Central memory CD4-positive, alpha-beta T cell (primary cell): ENCODE measurements around the gene DCC.
"Not testable (repeated sequence)": the region's sequence is repeated elsewhere in the genome, so short reads cannot be mapped to it uniquely, and the experiment has no call there.

Source experiments
- DNase-seq: peaks from one replicate; pipeline ENCODE4 v3.0.0; 2022

Gene DCC

DNA sequence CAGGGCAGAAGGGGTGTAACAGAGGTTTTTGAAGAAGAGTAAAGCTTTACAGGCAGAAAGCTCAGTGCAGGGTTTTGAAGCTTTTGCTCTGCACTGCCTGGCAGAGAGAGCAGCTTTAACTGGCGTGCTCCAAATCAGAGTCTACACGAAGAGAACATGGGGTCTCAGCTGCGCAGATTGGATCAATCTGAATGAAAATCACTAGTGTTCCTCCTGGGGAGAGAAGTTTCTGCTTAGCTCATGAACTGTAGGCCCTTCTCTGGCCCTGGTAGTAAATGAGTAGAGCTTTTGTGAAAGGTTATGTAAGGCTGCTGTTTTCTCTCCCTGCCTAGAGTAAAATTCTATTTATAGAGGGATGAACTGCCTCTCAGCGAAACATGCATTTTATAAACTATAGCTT, 13.6 kb downstream of the DCC start:
- no peak for DNase-seq

- DNase-seq = no peak
Observed at GRCh38 chr18:52363861-52364260, 23.9 kb downstream of the DCC start.

DNA sequence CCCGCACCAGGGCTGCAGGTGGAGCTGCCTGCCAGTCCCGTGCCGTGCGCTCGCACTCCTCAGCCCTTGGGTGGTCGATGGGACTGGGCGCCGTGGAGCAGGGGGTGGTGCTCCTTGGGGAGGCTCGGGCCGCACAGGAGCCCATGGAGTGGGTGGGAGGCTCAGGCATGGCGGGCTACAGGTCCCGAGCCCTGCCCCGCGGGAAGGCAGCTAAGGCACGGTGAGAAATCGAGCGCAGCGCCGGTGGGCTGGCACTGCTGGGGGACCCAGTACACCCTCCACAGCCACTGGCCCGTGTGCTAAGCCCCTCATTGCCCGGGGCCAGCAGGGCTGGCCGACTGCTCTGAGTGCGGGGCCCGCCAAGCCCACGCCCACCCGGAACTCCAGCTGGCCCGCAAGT, 26.9 kb downstream of the DCC start:
- DNase-seq = not testable (repeated sequence)

GRCh38 chr18:52367953-52368742, 28.2 kb downstream of the DCC start:
- DNase-seq = no peak

DNA sequence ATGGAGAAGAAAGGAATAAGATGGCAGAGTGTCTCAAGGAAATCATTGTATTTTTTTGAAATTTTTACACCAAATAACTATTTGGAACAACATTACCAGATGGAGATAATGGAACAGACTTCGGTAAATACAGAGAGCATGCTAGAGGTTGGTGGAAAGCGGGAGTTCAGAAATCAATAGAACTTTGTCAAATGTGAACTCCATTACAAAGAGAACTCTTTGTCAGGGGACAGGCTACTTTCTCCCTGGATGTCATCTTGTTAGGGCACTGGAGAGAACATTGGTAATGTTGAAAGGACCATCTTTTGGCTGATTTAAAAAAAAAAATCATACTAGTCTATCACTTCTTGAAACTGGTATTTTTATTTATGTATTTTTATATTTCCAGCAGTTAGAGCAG, 30.8 kb downstream of the DCC start:
- no peak for DNase-seq

- DNase-seq = no peak
Observed at GRCh38 chr18:52376104-52376503, 36.1 kb downstream of the DCC start.

DNA sequence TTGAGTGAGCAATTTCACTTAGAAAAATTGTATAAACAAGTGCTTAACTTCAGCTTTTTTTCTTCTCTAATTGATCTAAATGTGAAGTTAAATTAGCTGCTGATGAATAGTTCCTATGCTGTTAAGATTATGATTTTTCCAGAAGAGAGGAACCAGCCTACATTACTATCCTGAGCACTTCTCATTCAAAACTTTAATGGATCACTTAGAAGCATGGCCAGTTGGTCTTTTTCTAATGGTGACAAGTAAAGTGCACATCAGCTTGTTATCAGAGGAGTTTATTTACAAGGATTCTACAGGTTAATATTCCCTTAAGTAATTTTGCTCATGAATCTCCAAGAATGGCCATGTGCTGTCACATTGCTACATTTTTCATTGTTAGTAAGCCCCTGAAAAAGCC, 37.1 kb downstream of the DCC start:
- DNase-seq = no peak

DNA sequence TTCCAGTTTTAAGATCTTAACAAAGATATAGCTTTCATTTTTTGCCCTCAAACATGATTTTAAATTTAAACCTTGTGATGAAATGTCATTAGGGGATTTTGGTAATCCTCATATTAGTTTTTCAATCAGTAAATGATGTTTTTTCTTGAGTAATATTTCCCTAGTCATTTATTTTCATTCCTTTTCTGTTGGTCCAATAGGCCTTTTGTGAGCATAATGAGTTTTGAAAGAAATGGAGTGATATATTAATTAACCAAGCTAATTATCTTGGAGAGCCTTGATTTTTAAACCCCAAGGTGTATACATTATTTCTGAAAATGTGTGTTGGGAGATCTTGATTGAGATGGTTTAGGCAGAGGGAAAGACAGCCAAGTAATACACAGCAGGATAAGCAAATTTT, 46.3 kb downstream of the DCC start:
- DNase-seq = no peak

DNA sequence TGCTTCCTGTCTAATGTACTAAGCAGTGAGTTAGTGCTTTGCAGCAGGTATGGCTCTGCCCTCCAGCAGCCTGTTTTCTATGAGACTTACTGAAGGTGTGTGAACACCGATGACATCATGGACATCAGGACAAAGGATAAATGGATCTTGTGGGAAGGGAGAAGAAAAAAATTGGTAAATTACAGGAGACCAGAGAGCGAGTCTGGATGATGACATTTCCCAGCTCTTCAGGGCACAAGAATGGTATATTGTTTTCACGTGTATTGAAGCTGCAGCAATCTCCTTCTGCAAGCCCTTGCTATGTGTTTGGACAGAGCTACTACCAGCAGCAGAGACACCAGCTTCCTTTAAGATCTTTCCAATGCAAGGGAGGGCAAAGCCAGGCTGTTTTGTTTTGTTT, 47.2 kb downstream of the DCC start:
- no peak for DNase-seq

GRCh38 chr18:52391810-52392559, 52.0 kb downstream of the DCC start:
- DNase-seq = no peak

DNA sequence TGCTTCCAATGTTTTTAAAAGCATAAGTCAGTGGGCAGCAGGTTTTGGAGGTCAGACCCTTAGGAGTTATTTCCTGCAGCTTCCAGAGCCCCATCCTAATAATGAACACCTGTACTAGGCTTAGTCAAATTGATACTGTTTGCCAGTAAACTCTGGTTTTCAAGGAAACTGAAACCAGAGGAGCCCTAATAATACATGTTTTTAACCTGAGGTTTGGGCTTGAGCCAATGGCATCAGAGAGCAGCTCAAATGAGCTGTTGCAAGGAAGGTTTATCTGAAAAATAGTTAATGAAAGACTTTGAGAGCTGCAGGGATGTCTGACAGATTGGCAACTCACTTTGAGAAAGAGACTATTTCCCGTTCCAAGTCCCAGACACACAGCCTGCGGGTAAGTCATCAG, 54.6 kb downstream of the DCC start:
- no peak for DNase-seq

- no peak for DNase-seq
Observed at GRCh38 chr18:52395146-52395852, 55.3 kb downstream of the DCC start.

DNA sequence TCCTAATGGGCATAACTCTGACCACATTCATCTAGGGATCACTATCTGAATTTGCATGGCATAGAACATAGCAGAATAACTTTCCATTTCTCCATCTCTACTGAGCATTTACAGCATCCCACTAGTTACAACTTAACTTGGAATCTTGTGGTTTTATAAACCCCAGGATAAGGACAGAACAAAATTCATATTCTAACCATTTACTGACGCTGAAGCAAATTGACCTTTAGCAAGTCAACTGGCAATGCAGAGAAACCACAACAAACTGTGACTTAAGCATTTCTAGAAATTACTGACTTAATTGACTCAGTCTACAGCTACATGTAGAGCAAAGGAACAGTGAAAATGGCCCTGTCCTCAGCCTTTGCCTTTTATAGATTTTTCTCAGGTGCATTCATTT, 61.2 kb downstream of the DCC start:
- no peak for DNase-seq

DNA sequence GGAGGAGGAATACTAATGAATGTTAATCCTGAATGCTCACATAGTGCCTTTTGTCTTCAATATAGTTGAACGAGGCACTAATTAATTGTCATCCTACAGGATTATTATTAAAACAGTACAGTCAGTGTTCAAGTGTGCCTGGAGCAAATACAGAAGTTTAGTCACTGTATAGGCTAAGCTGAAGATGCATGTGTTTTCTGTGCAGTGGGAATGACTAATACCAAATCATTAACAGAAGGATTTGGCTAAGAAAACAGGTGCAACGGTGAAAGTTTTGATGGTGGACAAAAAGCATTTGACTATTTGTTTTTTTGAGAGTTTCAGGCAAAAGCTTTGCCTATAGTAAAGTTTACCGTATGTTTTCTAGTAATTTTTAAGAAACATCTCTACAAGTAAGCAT, 62.8 kb downstream of the DCC start:
- DNase-seq = no peak

DNA sequence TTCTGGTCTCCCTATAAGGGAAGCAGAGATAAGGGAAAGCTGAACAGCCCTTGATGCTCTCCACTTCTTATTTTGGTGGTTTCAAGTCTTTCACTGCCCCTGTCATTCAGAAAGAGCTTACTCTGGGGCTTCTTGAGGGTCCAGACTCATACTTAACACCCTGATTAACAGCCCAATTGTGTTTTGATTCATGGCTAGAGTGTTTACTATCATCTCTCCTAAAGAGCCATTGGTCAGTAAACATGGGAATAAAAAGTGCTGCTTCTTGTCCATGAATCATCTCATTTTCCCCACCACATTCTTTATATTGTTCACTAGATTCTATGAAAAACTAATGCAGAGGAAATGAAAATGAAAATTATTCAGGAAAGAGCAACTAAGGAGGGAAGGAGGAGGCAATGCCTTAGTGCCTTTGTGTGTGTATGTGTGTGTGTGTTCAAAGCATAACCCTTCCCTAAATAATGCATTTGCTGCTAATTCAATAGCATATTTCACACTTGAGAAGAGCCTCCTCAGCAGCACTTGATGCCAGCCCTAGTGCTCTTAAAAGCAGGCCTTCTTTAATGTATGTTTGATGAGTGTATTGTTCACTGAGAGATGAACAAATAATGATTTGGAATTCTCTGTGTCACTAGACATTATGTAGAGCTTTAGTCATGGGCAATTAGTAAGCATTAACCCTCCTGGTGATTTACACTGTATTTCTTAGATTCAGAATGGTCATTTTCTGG, 63.5 kb downstream of the DCC start:
- DNase-seq = no peak

DNA sequence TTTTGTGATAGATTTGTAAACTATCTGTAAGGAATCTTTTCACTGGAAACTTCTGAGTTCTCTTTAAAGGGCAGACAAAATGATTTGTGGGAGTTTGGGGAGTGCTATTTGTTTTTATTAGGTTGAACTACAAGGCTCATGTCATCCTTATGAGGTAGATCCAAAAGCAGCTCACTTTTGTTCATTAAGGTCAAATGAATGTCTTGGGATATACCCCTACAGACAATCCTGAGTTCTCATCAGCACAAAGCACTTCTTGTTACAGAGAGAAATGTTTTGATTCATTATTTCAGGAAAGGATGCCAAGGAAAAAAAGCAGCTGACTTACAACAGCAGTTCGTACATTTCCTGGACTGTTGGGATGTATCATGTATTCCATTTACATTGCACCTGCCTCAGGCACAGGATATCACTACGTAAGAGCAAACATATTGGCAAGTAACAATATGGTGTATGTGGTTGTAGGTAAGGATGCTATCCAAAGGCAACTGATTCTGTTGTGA, 68.9 kb downstream of the DCC start:
- DNase-seq = no peak

DNA sequence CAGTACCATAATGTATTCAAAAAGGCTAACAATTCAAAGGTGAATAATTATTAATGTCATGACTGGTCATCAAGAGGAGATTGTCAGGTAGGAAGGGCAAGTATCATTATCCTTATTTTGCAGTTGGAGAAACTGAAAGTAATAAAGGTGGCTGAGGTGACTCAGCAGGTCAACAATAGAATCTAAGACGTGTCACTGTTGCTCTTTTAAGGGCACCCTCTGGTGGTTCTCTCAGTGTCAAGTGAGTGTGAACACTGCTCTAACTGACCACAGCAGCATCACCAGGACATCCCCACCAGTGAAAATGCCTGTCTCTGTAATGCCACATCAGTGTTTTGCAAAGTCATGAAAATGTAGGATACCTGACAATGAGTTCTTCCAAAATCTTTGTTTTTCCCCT, 69.7 kb downstream of the DCC start:
- DNase-seq = no peak

- DNase-seq = no peak
Observed at GRCh38 chr18:52415131-52415530, 75.1 kb downstream of the DCC start.

GRCh38 chr18:52422985-52423601, 83.1 kb downstream of the DCC start:
- no peak for DNase-seq

- DNase-seq = no peak
Observed at GRCh38 chr18:52426041-52426440, 86.0 kb downstream of the DCC start.

GRCh38 chr18:52426462-52426861, 86.5 kb downstream of the DCC start:
- DNase-seq = no peak

GRCh38 chr18:52427521-52428175, 87.7 kb downstream of the DCC start:
- DNase-seq = no peak
